Measurements from ENCODE around the gene SLC25A34.

SLC25A34 gene

DNA sequence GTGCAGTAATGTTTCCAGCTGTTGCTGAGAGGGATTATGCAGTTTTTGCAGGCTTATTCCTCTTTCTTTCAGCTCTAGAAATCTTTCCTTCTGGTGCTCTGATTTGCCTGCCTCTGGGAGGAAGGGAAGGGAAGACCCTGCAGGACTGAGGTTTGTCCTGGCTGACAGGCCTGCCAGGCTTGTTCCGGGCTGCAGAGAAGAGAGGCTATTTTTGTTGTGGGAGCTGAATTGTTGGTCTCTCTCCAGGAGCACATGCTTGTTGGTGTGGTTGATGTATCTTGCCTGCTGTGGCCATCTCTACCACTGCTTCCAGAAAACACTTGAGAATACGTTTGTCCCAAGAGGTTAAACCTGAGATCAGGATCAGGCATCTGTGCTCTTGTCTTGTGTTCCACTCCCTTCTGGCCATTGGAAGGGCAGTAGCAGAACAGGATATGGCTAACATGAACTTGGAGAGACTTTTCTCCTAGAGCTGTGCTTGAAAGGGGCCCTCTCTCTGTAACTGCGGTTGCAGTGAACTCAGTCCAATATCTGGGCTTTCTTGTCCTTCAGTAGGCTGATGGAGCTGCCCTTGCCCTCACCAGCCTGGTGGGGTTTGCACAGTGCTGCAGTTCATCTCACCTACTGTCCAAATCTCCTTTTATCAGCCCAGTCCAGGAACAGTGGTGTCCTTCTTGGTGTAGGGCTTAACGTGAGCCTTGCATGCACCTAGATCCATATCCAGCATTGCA, 21.5 kb upstream of the SLC25A34 start:
- peak; percentile 34 for DNase-seq (ENCODE audit: low read depth)

DNA sequence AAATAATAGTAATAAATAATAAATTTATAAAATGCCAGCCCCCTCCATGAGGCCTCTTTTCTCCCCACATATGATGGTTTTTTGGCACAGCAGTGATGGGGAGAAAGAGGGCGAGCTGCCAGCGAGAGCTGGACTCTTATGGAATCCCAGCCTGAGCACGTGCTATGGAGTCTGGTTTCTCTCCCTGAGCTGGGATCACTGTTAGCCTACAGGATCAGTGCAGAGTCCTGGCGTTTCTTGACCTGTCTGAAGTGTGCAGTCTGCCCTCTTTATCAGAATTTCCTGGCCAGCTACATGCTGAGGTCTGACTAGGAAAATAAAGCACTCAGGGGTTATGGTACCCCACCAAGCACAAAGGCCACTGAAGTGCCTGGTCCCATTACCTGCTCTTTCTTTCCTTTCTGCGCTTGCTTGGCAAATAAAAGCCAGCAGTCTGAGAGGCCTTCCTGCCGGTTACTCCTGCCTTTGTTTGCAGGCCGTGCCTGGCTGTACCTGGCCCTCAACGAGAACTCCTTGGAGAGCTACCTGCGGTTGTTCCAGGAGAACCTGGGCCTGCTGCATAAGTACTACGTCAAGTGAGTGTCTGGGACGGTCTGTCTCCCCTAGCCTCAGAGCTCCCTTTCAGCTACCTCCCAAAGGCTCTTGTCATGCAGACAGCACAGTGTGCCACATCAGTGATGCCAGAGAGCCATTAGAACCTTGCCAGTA, 18.5 kb upstream of the SLC25A34 start:
- DNase-seq (ENCODE audit: low read depth): no peak

GRCh38 chr1:15718199-15718601, 17.9 kb upstream of the SLC25A34 start:
- no peak for DNase-seq (ENCODE audit: low read depth)

- no peak for DNase-seq (ENCODE audit: low read depth)
Measured at GRCh38 chr1:15719381-15720120, 16.5 kb upstream of the SLC25A34 start.

DNA sequence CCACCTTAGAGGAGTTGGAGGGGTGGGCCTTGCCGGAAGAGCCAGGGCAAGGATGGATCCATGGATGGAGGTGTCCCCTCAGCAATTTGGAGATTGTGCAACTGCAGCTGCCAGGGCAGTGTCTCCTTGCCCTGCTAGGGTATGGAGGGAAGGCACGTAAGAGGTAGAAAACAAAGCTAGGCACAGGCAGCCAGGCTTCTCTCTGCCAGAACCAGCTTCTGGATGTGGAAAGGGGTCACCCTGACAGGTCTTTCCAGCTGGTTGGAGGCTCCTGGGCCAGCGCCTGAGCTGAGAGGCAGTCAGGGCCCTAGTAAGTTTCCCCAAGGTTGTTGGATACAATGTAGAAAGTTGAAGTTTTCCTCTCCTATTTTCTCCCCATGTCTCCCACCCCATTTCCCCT, 15.2 kb upstream of the SLC25A34 start:
- no peak for DNase-seq (ENCODE audit: low read depth)

- no peak for DNase-seq (ENCODE audit: low read depth)
Measured at GRCh38 chr1:15722411-15722810, 13.6 kb upstream of the SLC25A34 start.

DNA sequence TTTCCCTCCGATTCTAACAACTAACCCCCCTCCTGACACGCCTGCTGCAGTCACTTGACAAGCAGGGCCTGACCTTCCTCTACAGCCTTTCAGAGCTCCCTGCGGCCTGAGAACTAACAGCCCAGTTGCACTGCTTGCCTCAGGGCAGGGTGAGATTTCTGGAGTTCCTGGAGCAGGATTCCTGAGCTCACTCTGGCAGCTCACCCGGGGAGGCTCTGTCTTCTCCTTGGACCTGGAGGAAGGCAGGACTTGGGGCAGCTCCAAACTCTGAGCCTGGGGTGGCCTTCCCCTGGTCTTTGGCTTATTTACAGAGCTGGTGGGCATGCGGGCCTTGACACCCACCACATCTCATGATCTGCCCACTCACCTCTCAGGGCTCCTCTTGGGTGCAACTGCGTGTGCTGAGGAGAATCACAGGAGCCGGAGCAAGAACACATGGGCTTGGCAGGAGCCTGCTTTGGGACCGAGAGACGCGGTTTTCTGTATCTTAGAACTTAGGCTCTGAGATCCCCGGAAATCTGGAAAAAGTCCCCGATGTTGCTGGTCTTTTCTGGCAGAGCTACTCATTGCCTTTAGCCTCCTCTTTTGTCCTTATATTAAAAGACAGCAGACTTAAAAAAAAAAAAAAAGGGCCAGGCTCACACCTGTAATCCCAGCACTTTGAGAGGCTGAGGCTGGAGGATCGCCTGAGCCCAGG, 13.1 kb upstream of the SLC25A34 start:
- DNase-seq (ENCODE audit: low read depth): no peak

DNA sequence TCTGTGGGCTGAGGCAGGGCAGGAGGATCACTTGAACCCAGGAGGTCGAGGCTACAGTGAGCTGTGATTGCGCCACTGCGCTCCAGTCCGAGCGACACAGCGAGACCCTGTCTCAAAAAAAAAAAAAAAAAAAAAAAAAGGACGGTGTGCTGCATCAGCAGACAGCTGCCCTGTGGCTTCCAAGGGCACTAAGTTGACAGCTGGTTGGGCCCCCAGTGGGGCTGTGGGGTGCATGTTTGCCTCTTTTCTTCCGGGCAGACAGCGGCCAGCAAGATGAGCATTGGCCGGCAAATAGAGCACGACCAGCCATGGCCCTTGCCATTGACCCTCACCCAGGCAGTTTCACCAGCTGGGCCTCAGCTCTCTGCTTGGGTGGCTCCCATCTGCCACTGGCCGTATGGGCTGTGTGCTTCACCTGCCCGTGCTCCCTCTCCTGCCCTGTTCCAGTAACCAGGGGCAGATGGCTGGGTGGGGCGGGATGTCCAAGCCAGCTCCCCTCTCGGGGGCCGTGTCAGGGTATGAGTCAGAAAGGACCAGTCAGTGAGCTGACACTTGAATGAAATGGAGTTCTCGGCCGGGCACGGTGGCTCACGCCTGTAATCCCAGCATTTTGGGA, 12.3 kb upstream of the SLC25A34 start:
- DNase-seq (ENCODE audit: low read depth): no peak

- no peak for DNase-seq (ENCODE audit: low read depth)
Measured at GRCh38 chr1:15724949-15725880, 10.8 kb upstream of the SLC25A34 start.

DNA sequence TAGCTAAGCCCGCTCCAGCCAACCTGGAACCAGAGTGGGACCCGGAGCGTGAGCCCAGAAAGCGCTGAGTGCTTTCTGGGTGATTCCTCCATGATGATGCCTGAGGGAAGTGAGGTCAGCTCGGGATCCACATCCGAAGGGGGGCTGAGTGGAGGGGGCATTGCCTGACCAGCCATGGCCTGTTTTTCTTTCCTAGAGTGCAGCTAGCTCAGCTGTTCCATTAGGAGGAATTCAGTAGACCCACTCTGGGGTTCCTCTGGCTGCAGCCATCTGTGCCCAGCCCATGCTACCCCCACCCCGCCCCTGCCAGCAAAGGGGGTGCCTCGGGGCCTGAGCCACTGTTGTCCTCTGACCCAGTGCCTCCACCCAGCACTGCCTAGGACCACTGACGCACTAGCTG, 9.6 kb upstream of the SLC25A34 start:
- no peak for DNase-seq (ENCODE audit: low read depth)

- DNase-seq (ENCODE audit: low read depth): no peak
Measured at GRCh38 chr1:15727021-15727420, 9.0 kb upstream of the SLC25A34 start.

DNA sequence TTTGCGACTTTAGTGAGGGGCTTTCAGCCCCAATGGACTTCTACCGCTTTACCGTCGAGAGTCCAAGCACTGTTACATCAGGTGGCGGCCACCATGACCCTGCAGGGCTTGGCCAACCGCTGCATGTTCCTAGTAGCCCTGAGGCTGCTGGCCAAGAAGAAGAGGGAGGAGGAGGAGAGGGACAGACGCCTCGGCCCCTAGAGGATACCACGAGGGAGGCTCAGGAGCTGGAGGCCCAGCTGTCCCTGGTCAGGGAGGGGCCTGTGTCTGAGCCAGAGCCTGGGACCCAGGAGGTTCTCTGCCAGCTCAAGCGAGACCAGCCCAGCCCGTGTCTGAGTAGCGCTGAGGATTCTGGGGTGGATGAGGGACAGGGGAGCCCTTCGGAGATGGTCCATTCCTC, 8.6 kb upstream of the SLC25A34 start:
- DNase-seq (ENCODE audit: low read depth): no peak

- no peak for DNase-seq (ENCODE audit: low read depth)
Measured at GRCh38 chr1:15727866-15728534, 8.1 kb upstream of the SLC25A34 start.

DNA sequence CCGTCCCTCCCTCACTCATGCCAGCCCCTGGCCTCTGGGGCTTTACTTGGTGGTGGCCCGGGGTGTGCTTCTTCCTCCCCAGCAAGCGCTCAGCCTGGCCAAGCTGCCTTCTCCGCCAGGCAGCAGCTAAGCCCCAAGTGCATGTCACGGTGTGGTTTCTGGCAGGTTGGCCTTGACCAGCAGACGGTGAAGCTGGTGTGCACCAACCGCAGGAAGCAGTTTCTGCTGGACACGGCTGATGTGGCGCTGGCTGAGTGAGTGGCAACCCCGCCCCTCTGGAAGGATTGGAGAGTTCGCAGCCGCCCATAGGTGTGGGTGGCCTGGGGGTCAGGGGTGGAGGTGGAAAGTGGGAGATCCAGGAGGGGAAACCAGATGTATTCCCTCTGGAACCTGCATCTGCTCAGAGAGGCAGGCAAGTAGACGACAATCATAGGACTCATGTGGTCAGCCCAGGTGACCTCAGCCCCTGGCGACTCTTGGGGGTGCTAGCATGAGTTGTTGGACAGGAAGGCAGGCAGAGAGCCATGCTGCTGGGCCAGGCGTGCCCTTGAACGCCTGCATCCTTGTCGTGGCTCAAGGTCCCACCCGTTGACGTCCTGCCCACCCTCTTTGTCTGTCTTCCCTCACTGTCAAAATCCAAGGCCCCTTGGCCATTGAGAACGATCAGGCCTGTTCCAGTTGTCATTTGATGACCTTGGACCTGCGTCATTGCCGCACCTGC, 7.0 kb upstream of the SLC25A34 start:
- no peak for DNase-seq (ENCODE audit: low read depth)

DNA sequence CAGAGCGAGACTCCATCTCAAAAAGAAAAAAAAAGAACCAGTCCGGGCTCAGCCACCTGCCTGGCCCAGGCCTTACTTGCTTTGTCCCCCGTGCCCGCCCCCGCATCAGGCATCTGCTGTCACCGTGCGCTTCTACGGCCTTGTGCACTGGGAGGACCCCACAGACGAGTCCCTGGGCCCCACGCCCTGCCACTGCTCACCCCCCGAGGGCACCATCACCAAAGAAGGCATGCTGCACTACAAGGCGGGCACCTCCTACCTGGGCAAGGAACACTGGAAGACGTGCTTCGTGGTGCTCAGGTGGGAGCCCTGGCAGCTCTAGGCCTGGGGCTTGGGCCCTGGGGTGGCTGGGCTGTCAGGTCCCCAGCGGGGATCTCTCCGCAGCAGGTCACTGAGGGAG, 5.6 kb upstream of the SLC25A34 start:
- no peak for DNase-seq (ENCODE audit: low read depth)

- no peak for DNase-seq (ENCODE audit: low read depth)
Measured at GRCh38 chr1:15730936-15731335, 5.1 kb upstream of the SLC25A34 start.

- DNase-seq (ENCODE audit: low read depth): no peak
Measured at GRCh38 chr1:15731735-15732685, 4.0 kb upstream of the SLC25A34 start.

GRCh38 chr1:15732686-15733081, 3.4 kb upstream of the SLC25A34 start:
- DNase-seq (ENCODE audit: low read depth): no peak
